ENCODE measurements around the gene TMPRSS13.

TMPRSS13 gene

DNA sequence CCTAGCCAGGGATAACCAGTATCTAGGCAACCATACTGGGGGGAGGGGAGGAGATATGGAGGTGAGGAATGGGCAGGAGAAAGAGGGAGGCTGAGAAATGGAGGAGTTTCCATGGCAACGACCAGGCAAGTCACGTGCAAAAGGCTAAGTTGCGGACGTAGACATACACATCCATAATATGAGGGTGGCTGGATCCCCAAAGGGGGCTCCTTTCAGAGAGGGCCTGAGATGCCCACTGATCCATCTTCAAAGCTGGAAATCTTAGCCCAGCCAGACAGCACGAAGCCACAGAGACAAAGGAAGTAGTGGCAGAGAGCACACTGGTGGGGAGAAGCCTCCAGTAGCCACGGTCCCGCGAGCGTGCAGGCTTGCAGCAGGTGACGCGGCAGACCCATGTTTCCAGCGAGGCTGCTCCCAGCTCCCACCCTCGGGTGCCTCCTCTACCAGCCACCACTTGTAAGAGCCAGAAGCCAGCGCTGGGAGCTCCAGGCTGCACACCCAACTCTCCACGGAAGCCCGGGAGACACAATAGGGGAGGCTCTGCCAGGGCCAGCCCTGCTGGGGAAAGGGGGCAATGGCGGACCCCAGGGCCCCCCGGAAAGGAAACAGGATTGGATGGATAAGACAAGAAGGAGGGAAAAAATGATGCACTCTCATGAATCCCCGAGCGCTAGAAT is 53.7 kb downstream of the TMPRSS13 start:
- H3K27ac ChIP-seq, result no peak overlapping the region
- TF ChIP-seq, protein P1, sequence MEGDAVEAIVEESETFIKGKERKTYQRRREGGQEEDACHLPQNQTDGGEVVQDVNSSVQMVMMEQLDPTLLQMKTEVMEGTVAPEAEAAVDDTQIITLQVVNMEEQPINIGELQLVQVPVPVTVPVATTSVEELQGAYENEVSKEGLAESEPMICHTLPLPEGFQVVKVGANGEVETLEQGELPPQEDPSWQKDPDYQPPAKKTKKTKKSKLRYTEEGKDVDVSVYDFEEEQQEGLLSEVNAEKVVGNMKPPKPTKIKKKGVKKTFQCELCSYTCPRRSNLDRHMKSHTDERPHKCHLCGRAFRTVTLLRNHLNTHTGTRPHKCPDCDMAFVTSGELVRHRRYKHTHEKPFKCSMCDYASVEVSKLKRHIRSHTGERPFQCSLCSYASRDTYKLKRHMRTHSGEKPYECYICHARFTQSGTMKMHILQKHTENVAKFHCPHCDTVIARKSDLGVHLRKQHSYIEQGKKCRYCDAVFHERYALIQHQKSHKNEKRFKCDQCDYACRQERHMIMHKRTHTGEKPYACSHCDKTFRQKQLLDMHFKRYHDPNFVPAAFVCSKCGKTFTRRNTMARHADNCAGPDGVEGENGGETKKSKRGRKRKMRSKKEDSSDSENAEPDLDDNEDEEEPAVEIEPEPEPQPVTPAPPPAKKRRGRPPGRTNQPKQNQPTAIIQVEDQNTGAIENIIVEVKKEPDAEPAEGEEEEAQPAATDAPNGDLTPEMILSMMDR (conservative IDR thresholded peaks at IDR 0.05), result no peak

DNA sequence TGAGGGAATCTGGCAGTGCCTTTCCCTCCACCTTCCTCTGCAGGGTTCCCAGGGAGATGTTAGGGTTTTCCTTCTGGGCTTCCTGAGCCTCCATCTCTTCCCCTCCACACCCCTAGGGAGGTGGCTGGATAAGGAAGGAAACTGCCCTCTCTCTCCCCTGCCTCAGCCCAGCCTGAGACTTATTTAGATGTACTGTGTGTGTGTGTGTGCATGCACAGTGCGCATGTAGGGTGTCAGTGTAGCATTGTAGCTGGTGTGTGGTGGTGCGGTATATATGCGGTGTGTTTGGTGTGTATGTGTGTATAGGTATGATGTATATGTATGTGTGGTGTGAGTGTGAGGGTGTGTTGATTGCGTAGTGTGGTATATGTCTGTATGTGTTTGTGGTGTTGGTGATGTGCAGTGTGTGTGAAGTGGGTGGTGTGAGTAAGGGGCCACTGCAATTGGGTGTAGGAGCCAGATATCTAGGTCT is 54.3 kb downstream of the TMPRSS13 start:
- TF ChIP-seq, protein P1 (conservative IDR thresholded peaks at IDR 0.05), result no peak
- H3K27ac ChIP-seq, result no peak overlapping the region

DNA sequence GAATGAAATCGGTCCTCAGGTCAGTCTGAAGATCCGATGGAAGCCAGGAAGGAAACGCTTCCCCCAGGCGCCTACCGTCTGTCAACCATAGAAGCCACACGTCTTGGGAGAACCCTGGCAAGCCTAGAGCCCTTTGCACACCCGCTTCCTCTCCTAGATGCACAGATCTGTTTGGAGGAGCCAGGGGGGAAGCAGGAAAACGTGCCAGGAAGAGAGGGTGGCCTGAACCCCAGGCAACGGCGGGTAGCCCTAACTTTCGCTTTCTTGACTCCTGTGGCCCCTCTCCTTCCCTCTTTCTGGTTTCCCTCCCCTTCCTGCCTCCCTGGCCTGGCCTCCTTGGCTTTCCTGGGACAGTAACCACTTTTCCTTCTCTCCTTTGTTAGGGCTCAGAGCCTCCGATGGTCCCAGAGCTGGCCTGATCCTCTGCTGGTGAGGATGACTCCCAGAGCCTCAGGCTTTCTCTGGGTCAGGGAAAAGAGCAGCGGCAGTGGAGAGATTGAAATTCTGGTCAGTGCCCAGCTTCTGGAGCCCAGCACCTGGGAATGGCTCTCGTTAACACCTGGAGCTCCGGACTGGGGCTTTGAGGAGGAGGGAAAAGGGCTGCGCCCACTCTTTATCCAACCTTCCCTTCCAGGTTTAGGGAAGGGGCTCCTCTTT is 54.8 kb downstream of the TMPRSS13 start:
- no peak overlapping the region for H3K27ac ChIP-seq
- TF ChIP-seq, protein P1 (conservative IDR thresholded peaks at IDR 0.05), result no peak

DNA sequence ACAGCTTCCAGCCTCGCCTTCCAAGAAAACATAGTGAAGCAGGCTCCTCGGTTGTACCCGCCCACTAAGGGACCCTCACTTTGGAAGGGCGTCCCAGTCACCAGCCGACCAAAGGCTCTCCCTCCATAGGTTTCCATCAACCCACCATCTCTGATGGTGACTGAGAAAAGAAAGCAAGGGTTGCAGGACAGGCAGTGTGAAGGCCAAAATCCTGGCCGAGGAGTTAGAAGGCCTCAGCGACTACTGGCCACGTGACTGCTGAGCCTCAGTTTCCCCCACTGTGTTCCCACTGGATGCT is 55.4 kb downstream of the TMPRSS13 start:
- TF ChIP-seq, protein P1 (conservative IDR thresholded peaks at IDR 0.05), result no peak
- no peak overlapping the region for H3K27ac ChIP-seq

DNA sequence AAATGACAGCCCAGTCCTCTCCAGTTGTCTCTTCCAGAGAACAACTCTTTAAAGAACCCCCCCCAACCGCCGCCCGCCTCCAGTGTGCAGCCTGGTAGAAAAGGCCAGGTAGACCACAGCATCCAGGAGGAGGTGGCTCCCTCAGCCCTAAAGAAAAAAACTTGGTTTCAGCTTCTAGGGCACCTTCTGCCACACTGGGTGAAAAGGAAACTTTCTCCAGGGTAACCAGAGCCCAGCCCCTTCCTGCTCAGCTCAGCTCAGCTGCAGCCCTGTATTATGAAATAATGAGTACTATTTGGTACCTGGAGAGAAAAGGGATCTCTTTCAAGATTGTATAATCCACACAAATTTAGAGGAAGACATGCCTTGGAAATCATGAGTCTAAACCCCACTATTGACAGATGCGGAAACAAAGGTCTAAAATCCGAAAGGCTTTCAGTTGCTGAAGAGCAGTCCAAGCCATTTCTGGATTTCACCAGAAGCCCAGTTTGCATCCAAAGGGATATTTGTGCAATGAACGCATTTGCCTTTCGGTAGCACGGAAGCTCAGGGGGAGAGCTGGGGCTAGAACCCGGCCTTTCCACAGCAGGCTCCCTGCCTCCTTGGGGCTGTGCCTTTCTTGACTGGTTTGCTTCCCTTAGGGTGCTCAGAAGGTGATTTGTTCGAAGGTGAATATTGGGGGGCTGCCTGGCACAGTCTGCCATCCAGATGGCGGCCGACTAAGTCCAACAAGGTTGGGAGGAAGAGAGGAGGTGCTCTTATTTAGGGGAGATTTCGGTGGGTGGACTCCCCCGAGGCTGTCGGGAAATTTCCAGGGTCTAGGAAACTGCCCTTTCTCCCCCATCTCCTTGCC is 56.0 kb downstream of the TMPRSS13 start:
- no peak overlapping the region for H3K27ac ChIP-seq
- TF ChIP-seq, protein P1 (conservative IDR thresholded peaks at IDR 0.05), result no peak

DNA sequence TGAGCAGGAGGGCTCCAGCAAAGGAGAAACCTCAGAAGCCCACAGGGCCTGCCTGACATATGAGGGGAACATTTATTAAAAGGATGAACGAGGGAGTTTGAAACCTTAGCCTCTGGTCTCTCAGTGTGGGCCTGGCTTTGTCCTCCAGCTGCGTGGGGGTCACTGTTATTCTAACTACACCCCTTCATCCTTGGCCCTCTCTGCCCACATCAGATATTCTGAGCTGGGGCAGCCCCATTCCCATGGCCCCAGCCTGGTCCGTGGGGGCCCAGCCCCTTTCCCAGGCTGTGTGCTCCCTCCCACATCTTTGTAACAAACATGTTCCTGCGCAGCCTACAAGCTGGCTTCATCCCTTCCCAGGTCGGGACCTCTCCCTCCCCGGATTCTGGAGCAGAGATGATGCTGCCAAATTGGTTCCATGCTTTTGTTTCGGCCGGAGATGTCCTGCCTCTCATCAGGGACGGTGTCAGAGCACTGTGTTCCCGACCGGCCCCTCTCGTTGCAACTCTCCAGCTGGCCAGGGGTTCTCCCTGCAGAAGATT is 56.7 kb downstream of the TMPRSS13 start:
- TF ChIP-seq, protein P1 (conservative IDR thresholded peaks at IDR 0.05), result no peak
- H3K27ac ChIP-seq, result no peak overlapping the region

DNA sequence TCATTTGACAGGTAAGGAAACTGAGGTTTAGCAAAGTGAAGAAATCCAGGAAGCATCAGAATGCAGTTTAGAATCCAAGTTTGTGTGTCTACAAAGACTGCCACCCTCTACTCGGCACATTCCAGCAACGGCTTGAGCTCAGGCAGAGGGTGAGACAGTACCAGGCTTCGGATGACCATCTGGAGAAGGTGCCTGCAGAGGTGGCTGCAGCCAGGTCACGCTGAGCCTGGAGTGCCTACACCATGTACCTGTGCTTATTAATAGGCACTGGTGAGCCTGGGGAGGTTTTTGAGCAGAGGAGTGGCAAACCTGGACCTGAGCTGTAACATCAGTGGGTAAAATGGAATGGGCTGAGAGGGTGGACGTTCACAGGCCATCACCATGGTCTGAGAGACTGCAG is 57.4 kb downstream of the TMPRSS13 start:
- TF ChIP-seq, protein P1 (conservative IDR thresholded peaks at IDR 0.05), result no peak
- no peak overlapping the region for H3K27ac ChIP-seq
